Natural killer cell (primary cell): Measurements from ENCODE around the gene TARS2. TPM values are rescaled to one million over a fixed set of nuclear protein-coding genes. Genes with fewer than 3 reads are reported as not detected.

Source experiments
- ATAC-seq, 3 donors: fragments of 150-1000 bp in 2 of 3; fragments of 200-7000 bp in 1 of 3; cut with Tn5 transposase; 1 replicate in 1 of 3; 2 replicates in 2 of 3; pipeline ENCODE4 v1.10.0; 2021; ENCODE audit warnings: mild to moderate bottlenecking in 2 of 3, moderate library complexity in 2 of 3
- DNase-seq, 2 donors: peaks; one replicate each; pipeline versions ENCODE4 v3.0.0 to v3.0.0-alpha.2; 2013 to 2021; ENCODE audit warnings: mixed read lengths in 1 of 2
- H3K27ac ChIP-seq: one replicate; pipeline ENCODE4 v1.5.1; 2013; ENCODE audit warnings: mild to moderate bottlenecking, low read length
- H3K27me3 ChIP-seq: one replicate; pipeline ENCODE4 v1.6.1; 2013; ENCODE audit warnings: low read length; ENCODE audit not compliant: control insufficient read depth, insufficient read depth
- H3K36me3 ChIP-seq: one replicate; pipeline ENCODE4 v1.6.1; 2013; ENCODE audit warnings: low read length; ENCODE audit not compliant: control insufficient read depth, insufficient read depth
- H3K4me1 ChIP-seq: one replicate; pipeline ENCODE4 v1.6.1; 2013; ENCODE audit warnings: low read length; ENCODE audit not compliant: control insufficient read depth, insufficient read depth
- H3K4me3 ChIP-seq: one replicate; pipeline ENCODE4 v1.5.1; 2013; ENCODE audit warnings: low read length
- H3K9me3 ChIP-seq: one replicate; pipeline ENCODE4 v1.6.1; 2013; ENCODE audit warnings: low read length; ENCODE audit not compliant: control insufficient read depth, insufficient read depth
- H3K27ac Mint-ChIP-seq, 2 donors: one replicate each; pipeline ENCODE4 v1.8.0; 2022; ENCODE audit warnings: mild to moderate bottlenecking in 2 of 2, mixed read lengths in 2 of 2, moderate library complexity in 1 of 2
- H3K27me3 Mint-ChIP-seq, 2 donors: one replicate each; pipeline ENCODE4 v1.8.0; 2022; ENCODE audit warnings: low read depth in 2 of 2, mixed read lengths in 2 of 2
- H3K36me3 Mint-ChIP-seq: one replicate; pipeline ENCODE4 v1.8.0; 2022; ENCODE audit warnings: mixed read lengths
- H3K4me1 Mint-ChIP-seq, 2 donors: one replicate each; pipeline ENCODE4 v1.8.0; 2022; ENCODE audit warnings: mixed read lengths in 2 of 2
- H3K4me3 Mint-ChIP-seq: one replicate; pipeline ENCODE4 v1.8.0; 2022; ENCODE audit warnings: mild to moderate bottlenecking, moderate library complexity, mixed read lengths
- H3K9me3 Mint-ChIP-seq, 2 donors: one replicate each; pipeline ENCODE4 v1.8.0; 2022; ENCODE audit warnings: mixed read lengths in 2 of 2
- WGBS: methylation state at CpG from one replicate; pipeline ENCODE4 v1.1.7; 2013; ENCODE audit warnings: missing lambda C conversion rate; ENCODE audit not compliant: insufficient coverage; 5-methylcytosine and 5-hydroxymethylcytosine counted together
- intact Hi-C: fragments of 100-400 bp; cut with micrococcal nuclease; formaldehyde crosslinking; loops from one replicate; pipeline ENCODE4 v1.14.2; 2022
- total RNA-seq, 4 donors: library from RNA; stranded (reverse); fragments of 120-200 nt in 1 of 4; gene quantifications; one replicate each; pipeline versions ENCODE4 v1.2.3 to v1.2.4, GENCODE V29; 2013 to 2022
- TF ChIP-seq, protein P1 (sequence below): fragments of 200-600 bp; IDR thresholded peaks from one replicate; pipeline ENCODE4 v1.8.0; 2022; ENCODE audit warnings: antibody characterized with exemption

The TARS2 gene
- total RNA-seq, 3 donors from 2014 or later (not counting 1 experiment from before 2014, with no cell fraction given): 34.7 to 50.0 (median 44.9) TPM

DNA sequence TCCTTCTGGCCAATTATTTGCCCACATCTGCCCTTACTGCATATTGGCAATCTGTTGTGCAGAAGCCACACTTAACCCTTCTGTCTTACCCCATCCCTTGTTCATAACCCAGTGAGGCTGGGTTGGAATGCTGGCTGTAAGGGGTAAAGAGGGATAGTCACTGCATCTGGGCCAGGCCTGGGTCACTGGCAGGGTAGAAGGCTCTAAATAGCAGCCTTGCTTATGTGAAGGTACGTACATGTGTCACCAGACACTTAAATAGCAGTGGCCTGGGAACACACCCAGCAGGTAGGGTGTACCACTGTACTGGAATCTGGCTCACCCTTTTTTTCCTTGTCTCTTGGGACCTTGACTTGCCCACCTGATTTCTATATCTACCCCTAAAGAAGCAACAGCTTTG is 9.9 kb upstream of the TARS2 start:
- Mint-ChIP-seq H3K4me3 (no peak overlapping the region), H3K27me3 (no peaks in the 10 kb centered on the region), H3K27ac (peak overlapping the region; percentile 35 to 41), H3K4me1 (peaks cover 0 to 6% of the 10 kb centered on the region in 2 donors), H3K9me3 (no peaks in the 10 kb centered on the region), H3K36me3 (no peaks in the 10 kb centered on the region)
- Histone ChIP-seq H3K27me3 (no peaks in the 10 kb centered on the region), H3K4me3 (no peak overlapping the region), H3K36me3 (peaks cover 11% of the 10 kb centered on the region), H3K9me3 (no peaks in the 10 kb centered on the region), H3K4me1 (no peaks in the 10 kb centered on the region), H3K27ac (no peak overlapping the region)
- intact Hi-C loops: no loop called here
- DNase-seq (no peak), ATAC-seq (no peak)
- WGBS: 94% methylated on average over 1 of the region's 1 CpG
- TF ChIP-seq, protein P1, sequence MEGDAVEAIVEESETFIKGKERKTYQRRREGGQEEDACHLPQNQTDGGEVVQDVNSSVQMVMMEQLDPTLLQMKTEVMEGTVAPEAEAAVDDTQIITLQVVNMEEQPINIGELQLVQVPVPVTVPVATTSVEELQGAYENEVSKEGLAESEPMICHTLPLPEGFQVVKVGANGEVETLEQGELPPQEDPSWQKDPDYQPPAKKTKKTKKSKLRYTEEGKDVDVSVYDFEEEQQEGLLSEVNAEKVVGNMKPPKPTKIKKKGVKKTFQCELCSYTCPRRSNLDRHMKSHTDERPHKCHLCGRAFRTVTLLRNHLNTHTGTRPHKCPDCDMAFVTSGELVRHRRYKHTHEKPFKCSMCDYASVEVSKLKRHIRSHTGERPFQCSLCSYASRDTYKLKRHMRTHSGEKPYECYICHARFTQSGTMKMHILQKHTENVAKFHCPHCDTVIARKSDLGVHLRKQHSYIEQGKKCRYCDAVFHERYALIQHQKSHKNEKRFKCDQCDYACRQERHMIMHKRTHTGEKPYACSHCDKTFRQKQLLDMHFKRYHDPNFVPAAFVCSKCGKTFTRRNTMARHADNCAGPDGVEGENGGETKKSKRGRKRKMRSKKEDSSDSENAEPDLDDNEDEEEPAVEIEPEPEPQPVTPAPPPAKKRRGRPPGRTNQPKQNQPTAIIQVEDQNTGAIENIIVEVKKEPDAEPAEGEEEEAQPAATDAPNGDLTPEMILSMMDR: no peak

DNA sequence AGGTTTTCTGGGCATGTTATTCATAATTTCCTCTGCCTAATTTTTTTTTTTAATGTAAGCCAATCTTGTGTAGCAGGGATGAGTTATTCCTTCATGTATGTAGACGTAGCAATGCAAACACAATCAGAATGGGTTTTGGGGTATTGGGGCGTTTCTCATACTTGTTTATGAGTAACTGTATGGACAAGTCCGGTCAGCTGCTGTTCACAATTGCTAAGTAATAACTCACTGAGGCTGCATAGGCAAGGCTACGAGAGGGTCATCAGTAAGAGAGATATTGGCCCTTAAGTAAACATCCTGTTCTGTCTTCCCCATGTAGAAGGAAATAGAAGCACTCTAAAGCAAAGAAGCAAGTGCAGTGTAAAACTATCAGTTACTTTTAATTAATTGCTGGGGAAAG is 9.5 kb upstream of the TARS2 start:
- Histone ChIP-seq H3K36me3 (peaks cover 7% of the 10 kb centered on the region), H3K27me3 (no peaks in the 10 kb centered on the region), H3K27ac (no peak overlapping the region), H3K4me1 (no peaks in the 10 kb centered on the region), H3K4me3 (no peak overlapping the region), H3K9me3 (no peaks in the 10 kb centered on the region)
- H3K36me3 Mint-ChIP-seq: no peaks in the 10 kb centered on the region
- no peak for DNase-seq
- H3K4me3 Mint-ChIP-seq: no peak overlapping the region
- WGBS: 85% methylated on average over 4 of the region's 4 CpGs
- H3K27ac Mint-ChIP-seq: peak overlapping the region; percentile 17 to 41
- ATAC-seq: no peak
- intact Hi-C loops: no loop called here
- peaks cover 0 to 6% of the 10 kb centered on the region in 2 donors for H3K4me1 Mint-ChIP-seq
- TF ChIP-seq, protein P1: no peak
- no peaks in the 10 kb centered on the region for H3K27me3 Mint-ChIP-seq
- no peaks in the 10 kb centered on the region for H3K9me3 Mint-ChIP-seq

DNA sequence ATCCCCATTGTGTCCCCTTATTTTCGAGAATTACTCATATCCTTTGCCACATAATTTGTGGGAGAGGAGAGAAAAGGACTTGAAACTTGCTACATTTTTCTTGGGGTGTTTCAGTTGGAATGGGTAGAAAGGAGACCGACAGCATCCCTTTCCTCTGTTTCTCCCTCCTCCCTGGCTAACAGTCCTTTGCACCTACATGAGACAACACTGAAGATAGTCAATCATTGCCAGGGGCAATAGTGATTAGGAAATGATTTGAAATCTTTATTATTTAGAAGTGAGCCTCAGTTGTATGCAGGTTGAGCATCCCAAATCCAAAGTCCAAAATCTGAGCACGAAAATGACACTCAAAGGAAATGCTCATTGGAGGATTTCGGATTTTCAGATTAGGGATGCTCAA is 7.8 kb upstream of the TARS2 start:
- intact Hi-C loops: no loop called here
- Mint-ChIP-seq H3K4me3 (no peak overlapping the region), H3K9me3 (no peaks in the 10 kb centered on the region), H3K4me1 (peaks cover 0 to 6% of the 10 kb centered on the region in 2 donors), H3K27ac (no peak overlapping the region), H3K27me3 (no peaks in the 10 kb centered on the region), H3K36me3 (no peaks in the 10 kb centered on the region)
- TF ChIP-seq, protein P1: no peak
- Histone ChIP-seq H3K36me3 (no peaks in the 10 kb centered on the region), H3K4me3 (no peak overlapping the region), H3K4me1 (no peaks in the 10 kb centered on the region), H3K27ac (no peak overlapping the region), H3K27me3 (no peaks in the 10 kb centered on the region), H3K9me3 (no peaks in the 10 kb centered on the region)
- DNase-seq (no peak), ATAC-seq (no peak)
- WGBS: 80% methylated on average over 2 of the region's 4 CpGs

DNA sequence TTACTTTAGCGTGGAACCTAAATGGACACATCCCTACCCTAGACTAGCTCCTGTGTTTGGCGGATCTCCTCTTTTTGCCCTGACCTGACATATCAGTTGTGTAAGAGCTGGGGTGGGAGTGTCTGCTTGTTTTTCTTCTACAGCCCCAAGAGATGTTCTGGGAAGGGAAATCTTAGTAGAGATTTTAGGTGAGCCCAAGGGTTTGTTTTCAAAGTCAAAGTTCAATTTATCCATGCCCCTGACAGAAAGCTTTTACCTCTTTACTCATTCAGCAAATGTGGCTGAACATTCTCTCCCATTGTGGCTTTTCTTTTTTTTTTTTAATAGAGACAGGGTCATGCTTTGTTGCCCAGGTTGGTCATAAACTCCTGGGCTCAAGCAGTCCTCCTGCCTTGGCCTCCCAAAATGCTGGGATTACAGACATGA is 7.3 kb upstream of the TARS2 start:
- ATAC-seq: no peak
- TF ChIP-seq, protein P1: no peak
- no peak for DNase-seq
- Mint-ChIP-seq H3K4me1 (peaks cover 0 to 5% of the 10 kb centered on the region in 2 donors), H3K9me3 (no peaks in the 10 kb centered on the region), H3K36me3 (no peaks in the 10 kb centered on the region), H3K27ac (no peak overlapping the region), H3K27me3 (no peaks in the 10 kb centered on the region), H3K4me3 (no peak overlapping the region)
- intact Hi-C loops: no loop called here
- Histone ChIP-seq H3K4me1 (no peaks in the 10 kb centered on the region), H3K9me3 (no peaks in the 10 kb centered on the region), H3K36me3 (no peaks in the 10 kb centered on the region), H3K27ac (no peak overlapping the region), H3K27me3 (no peaks in the 10 kb centered on the region), H3K4me3 (no peak overlapping the region)
- WGBS: no CpG with 5 or more reads among the region's 2 CpGs
